HG03135 (cell line): Measurements from ENCODE around the gene CIB4.

Source experiments
- ATAC-seq: cut with Tn5 transposase; IDR thresholded peaks from one replicate; pipeline ENCODE4 v1.9.1; 2021; ENCODE audit warnings: mild to moderate bottlenecking, moderate library complexity; ENCODE audit not compliant: unreplicated experiment

The CIB4 gene

GRCh38 chr2:26645762-26646161 is 4.6 kb upstream of the CIB4 start:
- no peak for ATAC-seq

- no peak for ATAC-seq
Measured at GRCh38 chr2:26644188-26644835, 3.1 kb upstream of the CIB4 start.

GRCh38 chr2:26642429-26642828 is 1.3 kb upstream of the CIB4 start:
- ATAC-seq, result no peak

GRCh38 chr2:26640331-26640745 is 828 bp downstream of the CIB4 start:
- ATAC-seq, result no peak

- ATAC-seq, result no peak
Measured at GRCh38 chr2:26639685-26640243, 1.4 kb downstream of the CIB4 start.

- no peak for ATAC-seq
Measured at GRCh38 chr2:26637811-26638310, 3.3 kb downstream of the CIB4 start.

- no peak for ATAC-seq
Measured at GRCh38 chr2:26636935-26637334, 4.2 kb downstream of the CIB4 start.

- ATAC-seq, result no peak
Measured at GRCh38 chr2:26635401-26635800, 5.8 kb downstream of the CIB4 start.

- ATAC-seq, result no peak
Measured at GRCh38 chr2:26634636-26635230, 6.4 kb downstream of the CIB4 start.

- ATAC-seq, result no peak
Measured at GRCh38 chr2:26633993-26634595, 7.1 kb downstream of the CIB4 start.

GRCh38 chr2:26633351-26633945 is 7.7 kb downstream of the CIB4 start:
- no peak for ATAC-seq

GRCh38 chr2:26632624-26633185 is 8.5 kb downstream of the CIB4 start:
- no peak for ATAC-seq

- no peak for ATAC-seq
Measured at GRCh38 chr2:26631401-26632170, 9.6 kb downstream of the CIB4 start.

- no peak for ATAC-seq
Measured at GRCh38 chr2:26630669-26631360, 10.4 kb downstream of the CIB4 start.

GRCh38 chr2:26630235-26630634 is 10.9 kb downstream of the CIB4 start:
- no peak for ATAC-seq

- ATAC-seq, result no peak
Measured at GRCh38 chr2:26629751-26630150, 11.4 kb downstream of the CIB4 start.

GRCh38 chr2:26629346-26629630 is 11.9 kb downstream of the CIB4 start:
- no peak for ATAC-seq

- ATAC-seq, result no peak
Measured at GRCh38 chr2:26628561-26629345, 12.4 kb downstream of the CIB4 start.

GRCh38 chr2:26627350-26628105 is 13.6 kb downstream of the CIB4 start:
- no peak for ATAC-seq
